Measurements from ENCODE around the gene ELMO3.

Gene ELMO3

DNA sequence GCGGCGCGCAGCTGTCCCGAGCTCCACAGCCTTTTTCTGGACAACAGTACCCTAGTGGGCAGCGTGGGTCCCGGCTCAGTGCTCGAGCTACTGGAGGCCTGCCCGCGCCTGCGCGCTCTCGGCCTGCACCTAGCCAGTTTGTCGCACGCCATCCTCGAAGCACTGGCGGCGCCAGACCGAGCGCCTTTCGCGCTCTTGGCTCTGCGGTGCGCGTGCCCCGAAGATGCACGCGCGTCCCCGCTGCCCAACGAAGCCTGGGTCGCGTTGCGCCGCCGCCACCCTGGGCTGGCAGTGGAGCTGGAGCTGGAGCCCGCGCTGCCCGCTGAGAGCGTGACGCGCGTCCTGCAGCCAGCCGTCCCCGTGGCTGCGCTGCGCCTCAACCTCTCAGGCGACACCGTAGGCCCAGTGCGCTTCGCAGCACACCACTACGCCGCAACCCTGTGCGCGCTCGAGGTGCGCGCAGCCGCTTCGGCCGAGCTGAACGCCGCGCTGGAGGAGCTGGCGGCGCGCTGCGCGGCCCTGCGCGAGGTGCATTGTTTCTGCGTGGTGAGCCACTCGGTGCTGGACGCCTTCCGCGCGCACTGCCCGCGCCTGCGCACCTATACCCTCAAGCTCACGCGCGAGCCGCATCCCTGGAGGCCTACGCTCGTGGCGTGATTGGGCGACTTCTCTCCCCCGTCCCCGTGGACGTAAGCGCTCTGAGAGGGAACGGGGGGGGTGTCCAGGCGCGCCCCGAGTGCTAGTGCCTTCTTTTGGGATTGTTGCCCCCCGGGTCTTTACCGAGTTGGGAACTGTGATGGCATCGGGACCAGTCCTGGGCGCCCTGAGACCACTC, 35.5 kb upstream of the ELMO3 start:
- DNase-seq (ENCODE audit: low read depth in 2 of 2) = no peak

DNA sequence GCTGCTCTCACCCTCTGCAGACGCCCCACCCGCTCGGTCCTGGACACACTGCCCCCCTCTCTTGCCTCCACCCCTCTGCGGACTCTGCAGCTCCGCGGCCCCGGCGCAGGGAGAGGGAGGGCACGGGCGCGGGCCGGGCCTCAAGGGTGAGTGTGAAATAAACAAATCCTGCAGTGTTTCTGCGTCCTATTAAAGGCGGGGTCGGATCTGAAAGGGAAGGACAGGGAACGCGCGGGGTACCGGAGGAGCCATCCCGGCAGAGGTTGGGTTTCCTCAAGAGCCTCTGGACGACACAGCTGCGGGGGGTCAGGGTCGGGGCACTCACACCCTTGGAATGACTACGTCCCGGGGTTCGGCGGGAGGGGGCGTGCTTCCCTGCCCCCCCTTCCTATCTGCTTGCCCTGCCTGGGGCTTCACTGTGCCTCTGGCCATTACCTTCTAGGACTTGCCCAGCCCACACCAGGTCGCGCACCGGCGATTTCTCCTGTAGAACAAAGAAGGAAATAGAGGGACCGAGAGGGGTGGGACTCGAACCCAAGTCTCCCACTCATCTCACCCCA, 34.9 kb upstream of the ELMO3 start:
- no peak for DNase-seq (ENCODE audit: low read depth in 2 of 2)

DNA sequence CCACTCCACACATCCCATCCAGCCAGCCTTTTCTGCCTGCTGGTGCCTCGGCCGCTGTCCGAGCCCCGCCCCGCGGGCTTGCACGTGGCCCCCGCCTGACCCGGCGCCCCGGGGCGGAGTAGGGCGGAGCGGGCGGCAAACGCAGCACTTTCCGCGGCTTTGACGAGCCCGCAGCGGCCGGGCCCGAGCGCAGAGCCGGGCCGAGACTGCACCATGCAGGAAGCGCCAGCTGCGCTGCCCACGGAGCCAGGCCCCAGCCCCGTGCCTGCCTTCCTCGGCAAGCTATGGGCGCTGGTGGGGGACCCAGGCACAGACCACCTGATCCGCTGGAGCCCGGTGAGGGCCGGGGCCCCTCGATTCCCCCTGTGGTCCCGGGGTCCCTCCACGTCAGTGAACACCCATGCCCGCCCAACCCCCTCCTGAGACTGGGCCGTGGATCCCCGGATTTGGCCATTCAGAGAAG, 34.3 kb upstream of the ELMO3 start, which contains the start of gene HSF4:
Gene HSF4, plus strand, starts transcription at position 147 of the 463 bp plus-strand sequence. Its CDS starts 67 bp downstream, at position 214.
- DNase-seq (ENCODE audit: low read depth in 2 of 2) = no peak

DNA sequence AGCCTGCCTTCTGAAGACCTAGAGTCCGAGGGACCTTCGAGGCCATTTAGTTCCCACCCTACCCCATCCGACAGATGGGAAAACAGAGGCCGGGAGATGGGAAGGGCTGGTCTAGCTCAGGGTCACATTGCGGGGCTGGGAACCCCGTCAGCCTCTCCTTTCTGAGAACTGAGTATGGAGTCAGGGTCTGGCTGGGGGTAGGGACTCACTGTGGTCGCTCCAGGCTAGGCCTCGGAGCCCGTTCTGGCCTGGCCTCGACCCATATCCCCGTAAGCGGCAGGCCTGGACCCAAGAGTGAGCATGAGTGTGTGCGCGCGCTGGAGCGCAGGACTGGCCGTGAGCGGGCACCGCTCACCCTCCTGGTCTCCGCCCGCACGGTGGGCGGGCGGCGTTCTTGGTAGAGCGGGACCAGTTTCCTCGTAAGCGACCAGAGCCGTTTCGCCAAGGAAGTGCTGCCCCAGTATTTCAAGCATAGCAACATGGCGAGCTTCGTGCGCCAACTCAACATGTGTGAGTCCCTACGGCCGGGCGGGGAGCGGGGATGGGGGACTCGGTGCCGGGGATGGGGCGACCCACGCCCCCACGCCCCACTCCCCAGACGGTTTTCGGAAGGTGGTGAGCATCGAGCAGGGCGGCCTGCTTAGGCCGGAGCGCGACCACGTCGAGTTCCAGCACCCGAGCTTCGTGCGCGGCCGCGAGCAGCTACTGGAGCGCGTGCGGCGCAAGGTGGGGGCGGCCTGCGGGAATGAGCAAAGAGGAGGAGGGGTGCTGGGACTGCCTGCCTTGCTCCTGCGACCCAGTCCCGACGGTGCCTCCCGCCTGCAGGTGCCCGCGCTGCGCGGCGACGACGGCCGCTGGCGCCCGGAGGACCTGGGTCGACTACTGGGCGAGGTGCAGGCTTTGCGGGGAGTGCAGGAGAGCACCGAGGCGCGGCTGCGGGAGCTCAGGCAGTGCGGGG, 33.5 kb upstream of the ELMO3 start:
- no peak for DNase-seq (ENCODE audit: low read depth in 2 of 2)

DNA sequence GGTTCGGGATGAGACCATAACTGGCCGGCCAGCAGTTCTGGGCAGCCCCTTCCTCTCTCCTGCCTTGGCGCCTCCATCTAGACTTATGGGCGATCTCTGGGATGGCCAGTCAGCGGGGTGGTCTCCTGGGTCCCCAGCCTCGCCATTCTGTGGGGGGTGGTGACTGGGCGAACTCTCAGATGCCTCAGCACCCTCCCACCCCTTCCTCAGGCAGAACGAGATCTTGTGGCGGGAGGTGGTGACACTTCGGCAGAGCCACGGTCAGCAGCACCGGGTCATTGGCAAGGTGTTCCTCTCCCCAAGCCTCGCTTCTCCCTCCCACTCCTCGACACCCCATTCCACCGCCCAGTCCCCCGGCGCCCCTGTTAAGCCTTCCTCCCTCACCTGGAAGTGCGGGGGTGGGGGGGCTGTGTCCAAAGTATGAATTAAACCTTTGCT, 32.8 kb upstream of the ELMO3 start:
- DNase-seq (ENCODE audit: low read depth in 2 of 2) = no peak

DNA sequence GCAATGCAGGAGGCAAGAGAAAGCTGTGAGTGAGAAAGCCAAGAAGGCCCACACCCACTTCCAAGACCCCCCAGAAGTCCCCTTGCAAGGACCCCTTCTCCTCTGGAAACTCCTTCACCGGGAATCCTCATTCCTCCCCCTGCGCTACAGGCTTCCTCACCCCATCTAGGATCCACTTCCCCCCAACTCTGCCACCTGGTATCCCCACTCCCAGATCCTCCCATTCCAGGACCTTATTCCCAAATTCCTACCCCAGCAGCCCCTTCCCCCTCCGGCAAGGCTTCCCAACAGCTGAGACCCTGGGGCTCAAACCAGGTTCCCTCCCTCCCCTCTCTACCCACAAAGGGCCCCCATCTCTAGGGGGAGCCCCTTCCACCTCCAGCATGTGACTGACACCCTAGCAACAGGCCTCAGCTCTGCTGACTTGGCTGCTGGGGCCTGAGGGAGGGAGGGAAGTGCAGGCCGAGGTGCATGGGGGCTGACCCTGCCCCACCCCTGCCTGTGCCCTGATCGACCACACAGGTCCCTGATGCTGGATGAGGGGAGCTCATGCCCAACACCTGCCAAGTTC, 32.2 kb upstream of the ELMO3 start:
- no peak for DNase-seq (ENCODE audit: low read depth in 2 of 2)

DNA sequence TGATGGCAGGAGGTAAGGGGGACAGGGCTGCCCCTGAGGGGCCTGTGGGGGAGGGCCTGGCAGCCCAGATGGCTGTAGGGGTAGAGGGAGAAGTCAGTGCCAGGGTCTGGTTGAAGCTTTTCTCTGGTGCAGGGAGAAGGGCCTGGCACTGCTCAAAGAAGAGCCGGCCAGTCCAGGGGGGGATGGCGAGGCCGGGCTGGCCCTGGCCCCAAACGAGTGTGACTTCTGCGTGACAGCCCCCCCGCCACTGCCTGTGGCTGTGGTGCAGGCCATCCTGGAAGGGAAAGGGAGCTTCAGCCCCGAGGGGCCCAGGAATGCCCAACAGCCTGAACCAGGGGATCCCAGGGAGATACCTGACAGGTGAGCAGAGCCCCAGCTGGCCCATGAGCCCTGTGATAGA, 31.3 kb upstream of the ELMO3 start:
- no peak for DNase-seq (ENCODE audit: low read depth in 2 of 2)

DNA sequence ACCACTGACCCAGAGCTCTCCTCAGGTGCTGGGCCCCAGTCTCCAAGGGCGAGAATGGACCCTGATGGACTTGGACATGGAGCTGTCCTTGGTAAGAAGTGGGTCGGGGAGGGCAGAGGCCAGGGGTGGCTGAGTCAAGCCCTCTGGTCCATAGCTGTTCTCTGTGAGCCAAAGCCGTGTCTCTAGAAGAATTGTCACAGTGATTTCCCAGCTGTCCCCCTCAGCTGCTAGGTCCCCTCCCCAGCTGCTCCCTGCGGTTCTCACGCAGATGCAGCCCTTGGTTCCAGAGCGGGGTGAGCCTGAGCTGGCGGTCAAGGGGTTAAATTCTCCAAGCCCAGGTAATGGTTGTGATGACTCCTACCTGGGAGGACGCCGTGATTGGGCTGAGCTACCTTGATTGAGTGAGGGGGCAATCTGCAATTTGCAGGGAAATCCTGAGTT, 29.9 kb upstream of the ELMO3 start:
- DNase-seq (ENCODE audit: low read depth in 2 of 2) = no peak

DNA sequence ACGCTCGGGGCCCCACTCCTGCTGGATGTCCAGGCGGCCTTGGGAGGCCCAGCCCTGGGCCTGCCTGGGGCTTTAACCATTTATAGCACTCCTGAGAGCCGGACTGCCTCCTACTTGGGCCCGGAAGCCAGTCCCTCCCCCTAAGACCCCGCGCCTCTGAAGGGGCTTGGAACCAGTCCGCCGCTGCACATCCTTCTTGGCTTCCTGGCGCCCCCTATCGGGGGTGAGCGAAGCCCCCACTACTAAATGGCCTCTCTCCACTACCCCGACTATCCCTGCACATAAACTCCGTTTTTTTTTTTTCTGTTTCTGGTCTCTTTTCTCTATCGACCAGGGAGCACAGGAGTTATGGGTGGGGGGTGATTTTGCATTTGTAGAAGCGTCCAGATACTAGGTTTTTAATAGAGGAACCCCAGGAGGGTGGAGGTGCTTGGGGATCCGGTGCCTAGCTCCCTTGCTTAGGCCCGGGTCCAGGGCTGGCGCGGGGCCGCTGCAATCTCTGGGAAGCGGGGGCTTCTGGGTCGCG, 29.2 kb upstream of the ELMO3 start:
- no peak for DNase-seq (ENCODE audit: low read depth in 2 of 2)

DNA sequence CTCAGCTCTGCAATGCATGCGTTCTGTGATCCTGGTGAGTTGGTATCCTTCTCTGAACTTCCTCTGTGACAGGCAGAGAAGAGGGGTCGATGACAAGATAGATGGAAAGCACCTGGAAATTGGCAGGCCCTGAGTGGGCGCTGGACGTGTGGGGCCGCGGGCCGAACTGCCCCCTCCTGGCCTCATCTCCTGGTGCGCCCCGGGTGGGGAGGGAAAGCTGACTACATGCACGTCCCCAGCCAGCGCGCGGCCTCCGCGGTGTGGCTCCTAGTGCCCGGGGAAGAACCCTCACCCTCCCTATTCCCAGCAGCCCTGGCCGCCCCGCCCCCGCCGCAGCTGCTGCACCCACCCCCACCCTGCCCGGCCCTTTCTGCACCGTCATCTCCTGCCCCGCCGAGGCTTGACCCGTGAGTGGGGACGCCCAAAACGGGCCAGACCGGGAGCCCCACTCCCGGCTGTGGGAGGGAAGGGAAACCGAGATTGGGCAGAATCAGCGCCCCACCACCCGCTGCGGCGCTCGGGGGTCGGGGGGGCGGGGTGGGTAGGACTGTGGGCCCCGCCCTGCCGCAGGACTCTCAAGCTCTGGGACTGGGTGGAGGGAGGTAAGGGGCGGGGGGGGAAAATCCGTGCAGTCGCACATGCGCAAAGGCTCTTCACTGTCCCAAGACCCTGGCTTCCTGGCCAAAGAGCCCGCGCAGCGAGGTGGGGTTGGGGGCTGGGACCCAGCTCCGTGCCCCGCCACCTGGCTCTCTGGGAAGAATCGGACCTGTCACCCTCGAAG, 28.6 kb upstream of the ELMO3 start, which contains the start of gene NOL3:
Gene NOL3, plus strand, starts transcription at position 371 of the 781 bp plus-strand sequence.
- DNase-seq (ENCODE audit: low read depth in 2 of 2) = no peak

DNA sequence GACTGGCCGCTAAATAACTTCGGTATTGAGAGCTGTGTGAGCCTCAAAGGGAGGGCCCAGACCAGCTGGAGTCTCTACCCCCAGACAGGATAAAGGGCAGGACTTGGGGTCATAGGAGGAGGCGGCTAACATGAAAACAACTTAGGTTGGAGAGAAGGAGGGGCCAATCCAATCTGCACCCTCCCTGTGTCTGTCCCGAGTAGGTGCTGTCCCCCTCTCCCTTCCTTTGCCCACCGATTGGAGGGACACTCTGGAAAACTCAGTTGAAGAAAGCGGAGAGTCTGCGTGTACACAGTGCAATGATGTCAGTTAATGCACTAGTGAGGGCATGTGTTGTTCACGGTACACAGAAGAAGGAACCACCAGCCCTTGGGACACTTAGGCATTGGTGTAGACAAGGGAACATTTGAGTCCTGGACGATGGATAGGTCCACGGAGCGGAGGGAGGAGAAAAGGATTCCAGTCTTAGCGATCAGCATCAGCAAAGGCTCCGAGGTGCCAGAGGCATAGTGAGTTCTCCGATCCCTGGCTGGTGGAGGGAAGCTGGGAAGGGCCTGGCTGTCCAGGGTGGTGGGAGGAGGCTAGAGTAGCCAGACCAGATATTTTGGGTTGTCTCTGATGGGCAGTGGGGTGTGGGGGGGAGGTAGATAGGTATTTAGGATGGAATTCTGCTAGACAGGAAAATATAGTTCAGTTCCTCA, 27.8 kb upstream of the ELMO3 start:
- DNase-seq (ENCODE audit: low read depth in 2 of 2) = no peak

DNA sequence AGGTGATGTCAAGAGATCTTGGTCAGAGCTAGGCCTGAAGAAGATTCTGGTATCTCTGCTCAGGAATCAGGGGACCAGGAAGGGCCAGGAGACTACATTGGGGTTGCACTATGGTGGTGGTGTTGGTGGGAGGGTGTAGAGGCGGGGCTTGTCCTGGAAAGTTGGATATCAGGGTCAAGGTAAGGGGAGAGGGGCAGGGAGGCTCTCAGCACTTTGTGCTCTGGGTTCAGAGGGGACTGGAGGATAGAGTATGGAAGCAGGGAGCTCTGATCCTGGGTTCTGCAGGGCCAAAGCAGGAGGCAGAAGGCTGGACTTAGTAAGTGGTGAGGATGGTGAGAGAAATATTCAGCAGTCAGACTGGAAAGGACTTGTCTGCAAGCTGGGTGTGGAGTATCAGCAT, 25.6 kb upstream of the ELMO3 start:
- DNase-seq (ENCODE audit: low read depth in 2 of 2) = no peak

DNA sequence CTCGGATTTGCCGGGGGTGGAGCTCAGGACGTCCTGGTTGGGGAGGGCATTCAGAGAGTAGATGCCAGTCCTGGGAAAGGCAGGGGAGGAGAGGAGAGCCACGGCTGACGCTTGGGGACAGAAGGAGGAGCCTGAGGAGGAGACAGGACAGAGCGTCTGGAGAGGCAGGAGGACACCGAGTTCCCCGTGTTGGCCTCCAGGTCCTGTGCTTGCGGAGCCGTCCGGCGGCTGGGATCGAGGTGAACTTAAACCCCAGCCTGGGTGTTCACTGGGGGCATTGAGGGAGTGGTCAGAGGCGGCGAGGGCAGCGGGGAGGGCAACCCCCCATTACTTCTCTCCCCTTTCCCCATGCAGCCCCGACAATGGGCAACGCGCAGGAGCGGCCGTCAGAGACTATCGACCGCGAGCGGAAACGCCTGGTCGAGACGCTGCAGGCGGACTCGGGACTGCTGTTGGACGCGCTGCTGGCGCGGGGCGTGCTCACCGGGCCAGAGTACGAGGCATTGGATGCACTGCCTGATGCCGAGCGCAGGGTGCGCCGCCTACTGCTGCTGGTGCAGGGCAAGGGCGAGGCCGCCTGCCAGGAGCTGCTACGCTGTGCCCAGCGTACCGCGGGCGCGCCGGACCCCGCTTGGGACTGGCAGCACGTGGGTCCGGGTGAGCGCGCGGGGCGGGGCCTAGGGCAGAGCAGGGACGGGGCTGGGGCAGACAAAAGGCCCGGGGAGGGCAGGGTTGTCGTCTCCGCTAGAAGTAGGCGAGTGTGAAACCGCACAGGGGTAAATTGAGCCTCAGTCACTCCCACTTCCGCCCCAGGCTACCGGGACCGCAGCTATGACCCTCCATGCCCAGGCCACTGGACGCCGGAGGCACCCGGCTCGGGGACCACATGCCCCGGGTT, 24.9 kb upstream of the ELMO3 start:
- no peak for DNase-seq (ENCODE audit: low read depth in 2 of 2)

DNA sequence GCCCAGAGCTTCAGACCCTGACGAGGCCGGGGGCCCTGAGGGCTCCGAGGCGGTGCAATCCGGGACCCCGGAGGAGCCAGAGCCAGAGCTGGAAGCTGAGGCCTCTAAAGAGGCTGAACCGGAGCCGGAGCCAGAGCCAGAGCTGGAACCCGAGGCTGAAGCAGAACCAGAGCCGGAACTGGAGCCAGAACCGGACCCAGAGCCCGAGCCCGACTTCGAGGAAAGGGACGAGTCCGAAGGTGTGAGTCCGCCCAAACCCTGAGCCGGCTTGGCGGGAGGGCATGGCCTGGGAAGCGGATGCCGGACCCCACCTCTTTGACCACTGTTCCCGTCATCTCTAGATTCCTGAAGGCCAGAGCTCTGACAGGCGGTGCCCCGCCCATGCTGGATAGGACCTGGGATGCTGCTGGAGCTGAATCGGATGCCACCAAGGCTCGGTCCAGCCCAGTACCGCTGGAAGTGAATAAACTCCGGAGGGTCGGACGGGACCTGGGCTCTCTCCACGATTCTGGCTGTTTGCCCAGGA, 24.2 kb upstream of the ELMO3 start:
- DNase-seq (ENCODE audit: low read depth in 2 of 2) = no peak

DNA sequence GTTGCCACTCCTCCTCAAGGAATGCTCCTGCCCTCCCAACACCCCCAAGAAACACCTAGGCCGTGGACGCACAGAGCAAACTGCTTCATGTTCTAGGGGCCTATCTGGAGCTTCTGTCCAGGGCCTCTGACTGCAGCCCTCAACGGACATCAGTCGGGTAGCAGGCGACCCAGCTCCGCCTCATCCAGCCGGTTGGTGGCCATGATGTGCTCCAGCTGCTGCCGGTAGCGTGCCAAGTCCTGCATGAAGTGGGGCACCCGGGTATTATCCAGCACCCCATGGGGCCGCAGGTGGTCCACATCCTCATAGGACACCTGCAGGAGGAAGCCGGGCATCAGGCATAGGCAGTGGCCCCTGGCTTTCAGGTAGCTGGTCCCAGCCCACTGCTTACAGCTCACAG, 22.3 kb upstream of the ELMO3 start:
- no peak for DNase-seq (ENCODE audit: low read depth in 2 of 2)

DNA sequence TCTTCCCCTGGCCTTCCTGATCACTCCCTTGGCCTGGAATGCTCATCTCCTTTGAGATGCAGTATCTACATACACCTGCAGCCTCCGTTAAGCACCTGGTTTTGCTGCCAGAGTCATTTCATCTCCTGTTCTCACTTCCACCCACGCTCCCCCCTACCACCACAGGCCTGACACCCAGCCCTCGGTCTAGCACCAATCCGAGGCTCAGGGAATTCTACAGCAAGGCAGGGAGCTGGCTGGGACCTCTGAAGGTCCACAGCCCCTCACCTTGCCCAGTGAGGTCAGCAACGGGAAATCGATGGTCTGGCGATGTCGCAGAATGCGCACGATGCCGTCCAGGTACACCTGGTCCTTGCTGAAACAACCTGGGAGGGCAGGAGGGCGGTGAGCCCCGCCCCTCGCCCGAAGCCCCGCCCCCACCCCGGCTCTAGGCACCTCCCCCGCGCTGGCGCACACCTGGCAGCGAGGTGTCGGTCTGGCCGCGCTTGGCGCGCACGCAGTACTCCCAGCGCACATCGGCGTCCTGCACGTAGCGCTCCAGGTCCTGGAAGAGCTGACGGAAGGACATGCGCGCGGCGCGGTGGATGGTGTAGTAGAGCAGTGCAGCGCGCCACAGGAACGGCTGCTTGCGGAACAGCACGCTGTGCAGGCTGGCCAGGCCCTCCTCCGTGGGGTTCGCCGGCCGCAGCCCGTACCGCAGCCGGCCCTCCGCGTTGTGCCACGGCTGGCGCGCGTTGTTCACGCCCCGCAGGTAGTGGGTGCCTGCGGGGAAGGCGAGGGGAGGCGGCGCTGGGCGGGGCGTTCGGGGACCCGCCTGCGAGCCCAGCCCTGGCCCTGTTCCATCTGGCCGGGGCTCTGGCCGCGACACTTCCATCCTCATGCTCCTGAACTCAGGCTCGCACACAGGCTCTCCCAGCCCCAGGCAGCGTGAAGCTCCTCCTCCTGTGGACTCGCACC, 20.9 kb upstream of the ELMO3 start:
- no peak for DNase-seq (ENCODE audit: low read depth in 2 of 2)

DNA sequence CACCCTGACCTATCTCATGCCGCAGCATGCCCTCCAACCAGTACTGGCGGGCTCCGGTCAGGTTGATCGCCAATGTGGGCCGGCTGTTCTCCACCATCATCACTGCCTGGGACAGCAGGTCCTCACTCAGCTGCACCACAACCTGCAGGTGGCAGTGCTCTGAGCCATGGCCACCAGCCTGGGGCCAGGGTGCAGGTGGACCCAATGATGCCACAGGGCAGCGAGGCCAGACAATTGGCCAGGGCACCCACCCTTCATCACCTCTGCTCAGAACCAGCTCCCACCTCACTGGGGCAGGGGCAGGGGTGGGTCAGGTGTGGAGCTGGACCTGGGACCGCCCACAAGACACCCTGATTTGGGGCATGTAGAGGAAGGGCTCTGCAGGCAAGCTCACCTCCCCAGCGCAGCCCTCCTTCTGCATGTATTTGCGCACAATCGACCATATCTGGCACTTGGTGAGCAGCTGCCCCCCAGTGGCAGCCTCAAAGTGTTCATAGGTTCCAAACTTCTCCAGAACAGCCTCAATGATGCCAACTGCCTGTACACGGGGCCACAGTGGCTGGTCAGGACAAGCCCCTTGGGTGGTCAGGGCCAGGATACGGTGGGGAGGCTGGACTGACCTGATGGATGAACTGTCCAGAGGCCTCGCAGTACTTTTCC, 19.4 kb upstream of the ELMO3 start:
- no peak for DNase-seq (ENCODE audit: low read depth in 2 of 2)

Measured in stimulated activated CD8-positive, alpha-beta memory T cell treated with anti-CD3 and anti-CD28 coated beads, Interleukin-2, amount 100 ng/mL, for 1 hour (primary cell).